Right lobe of liver (tissue), 4 donors: ENCODE results near the gene CAST.

ENCODE experiments used
- POLR2A ChIP-seq: fragments of 450-650 bp; IDR thresholded peaks from one replicate; pipeline ENCODE4 v1.6.1; 2017; ENCODE audit warnings: antibody characterized with exemption, mild to moderate bottlenecking
- TF ChIP-seq, protein P1 (sequence below), 4 donors: fragments of 200-600 bp in 3 of 4; fragments of 450-650 bp in 1 of 4; IDR thresholded peaks; one replicate each; pipeline versions ENCODE4 v1.5.1 to v1.8.0; 2016 to 2022; ENCODE audit warnings: antibody characterized with exemption in 4 of 4, mild to moderate bottlenecking in 2 of 4
- donor health status: DM: no; HTN: no; CAD: no.
- donor health status: DM: no; HTN: no; CAD: no.
- donor health status: DM: no; HTN: yes; CAD: no.

GRCh38 chr5:96807075-96807654, 145.0 kb downstream of the CAST start:
- peak; percentile 84 for TF ChIP-seq POLR2A
- TF ChIP-seq, protein P1, sequence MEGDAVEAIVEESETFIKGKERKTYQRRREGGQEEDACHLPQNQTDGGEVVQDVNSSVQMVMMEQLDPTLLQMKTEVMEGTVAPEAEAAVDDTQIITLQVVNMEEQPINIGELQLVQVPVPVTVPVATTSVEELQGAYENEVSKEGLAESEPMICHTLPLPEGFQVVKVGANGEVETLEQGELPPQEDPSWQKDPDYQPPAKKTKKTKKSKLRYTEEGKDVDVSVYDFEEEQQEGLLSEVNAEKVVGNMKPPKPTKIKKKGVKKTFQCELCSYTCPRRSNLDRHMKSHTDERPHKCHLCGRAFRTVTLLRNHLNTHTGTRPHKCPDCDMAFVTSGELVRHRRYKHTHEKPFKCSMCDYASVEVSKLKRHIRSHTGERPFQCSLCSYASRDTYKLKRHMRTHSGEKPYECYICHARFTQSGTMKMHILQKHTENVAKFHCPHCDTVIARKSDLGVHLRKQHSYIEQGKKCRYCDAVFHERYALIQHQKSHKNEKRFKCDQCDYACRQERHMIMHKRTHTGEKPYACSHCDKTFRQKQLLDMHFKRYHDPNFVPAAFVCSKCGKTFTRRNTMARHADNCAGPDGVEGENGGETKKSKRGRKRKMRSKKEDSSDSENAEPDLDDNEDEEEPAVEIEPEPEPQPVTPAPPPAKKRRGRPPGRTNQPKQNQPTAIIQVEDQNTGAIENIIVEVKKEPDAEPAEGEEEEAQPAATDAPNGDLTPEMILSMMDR (IDR thresholded peaks at IDR 0.05): no peak
